ENCODE measurements around the gene LDAF1. TPM values are rescaled to one million over a fixed set of nuclear protein-coding genes. Genes with fewer than 3 reads are reported as not detected.
"Not testable (repeated sequence)": the region's sequence is repeated elsewhere in the genome, so short reads cannot be mapped to it uniquely, and the experiment has no call there.

LDAF1 gene
- polyA plus RNA-seq, 4 donors, result 22.8 to 25.9 (median 25.3) TPM

DNA sequence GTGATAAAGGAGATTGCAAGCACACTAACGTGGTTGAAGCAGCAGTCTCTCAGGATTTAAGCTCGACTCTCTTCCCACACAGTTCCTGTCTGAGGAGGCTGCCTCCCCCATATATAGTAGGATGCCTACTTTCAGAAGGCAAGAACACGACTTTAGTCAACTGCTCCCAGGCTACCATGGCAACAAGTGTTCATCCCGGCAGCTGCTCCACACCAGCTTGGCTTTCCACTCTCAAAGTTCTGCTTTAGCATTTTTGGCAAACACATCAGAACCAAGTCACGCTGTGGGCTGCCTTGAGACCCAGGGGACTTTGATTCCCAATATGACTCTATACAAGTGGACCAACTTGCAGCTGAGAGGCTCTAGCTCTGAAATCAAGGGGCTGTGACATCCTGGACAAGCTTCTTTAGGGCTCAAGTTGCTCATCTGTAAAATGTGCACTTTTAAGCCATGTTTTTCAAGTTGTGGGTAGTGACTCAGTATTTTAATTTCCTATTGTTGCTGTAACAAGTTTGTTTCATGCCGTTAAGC, 36.4 kb downstream of the LDAF1 start:
- no peak for DNase-seq (ENCODE audit: low read depth in 4 of 4, low spot score in 2 of 4)

DNA sequence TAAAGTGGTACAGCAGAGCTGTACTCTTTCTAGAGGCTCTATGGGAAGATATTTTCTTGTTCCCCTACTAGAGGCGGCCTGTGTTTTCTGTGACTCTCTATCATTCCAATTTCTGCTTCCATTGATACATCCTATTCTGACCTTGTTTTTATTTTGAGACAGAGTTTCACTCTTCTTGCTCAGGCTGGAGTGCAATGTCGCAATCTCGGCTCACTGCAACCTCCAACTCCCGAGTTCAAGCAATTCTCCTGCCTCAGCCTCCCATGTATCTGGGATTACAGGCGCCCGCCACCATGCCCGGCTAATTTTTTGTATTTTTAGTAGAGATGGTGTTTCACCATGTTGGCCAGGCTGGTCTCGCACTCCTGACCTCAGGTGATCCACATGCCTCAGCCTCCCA, 36.9 kb downstream of the LDAF1 start:
- not testable (repeated sequence) for DNase-seq (ENCODE audit: low read depth in 4 of 4, low spot score in 2 of 4)

DNA sequence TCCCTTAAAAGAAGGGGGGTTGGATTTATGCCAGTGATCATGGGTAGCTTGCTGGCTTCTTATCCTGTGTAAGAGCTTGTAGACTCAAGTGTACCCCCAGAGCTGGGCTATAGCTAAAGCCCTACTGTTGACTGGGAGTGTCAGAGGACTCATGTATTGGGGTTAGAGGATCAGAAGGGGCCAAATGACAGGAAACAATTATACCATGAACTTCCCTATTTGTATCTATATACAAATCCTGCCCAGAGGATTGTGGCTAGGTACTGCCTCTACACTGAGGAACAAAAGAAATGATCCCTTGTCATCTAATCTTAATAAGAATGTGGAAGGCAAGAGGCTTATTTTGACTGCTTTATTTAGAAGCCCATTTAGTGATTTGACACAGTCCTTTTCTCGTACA, 38.6 kb downstream of the LDAF1 start:
- DNase-seq (ENCODE audit: low read depth in 4 of 4, low spot score in 2 of 4), result no peak

DNA sequence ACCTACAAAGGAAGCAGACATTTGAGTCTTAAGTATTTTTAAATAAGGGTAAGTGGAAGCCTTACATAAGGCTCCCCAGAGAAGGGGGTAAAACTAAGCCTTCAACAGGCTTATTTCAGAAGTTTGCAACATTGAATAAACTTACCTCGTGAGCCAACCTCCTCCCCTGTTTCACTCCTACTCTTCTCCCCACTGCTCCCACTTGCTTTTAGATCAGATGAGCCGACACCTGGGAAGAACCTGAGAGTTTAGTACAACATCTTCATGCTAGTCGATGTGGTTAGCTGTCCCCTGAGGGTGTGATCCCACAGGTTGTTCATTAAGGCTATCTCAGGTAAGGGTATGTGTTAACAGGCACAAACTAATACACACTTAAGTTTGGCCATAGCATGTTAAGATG, 39.1 kb downstream of the LDAF1 start:
- no peak for DNase-seq (ENCODE audit: low read depth in 4 of 4, low spot score in 2 of 4)

- DNase-seq (ENCODE audit: low read depth in 4 of 4, low spot score in 2 of 4), result no peak
Measured at GRCh38 chr16:21199607-21200218, 41.2 kb downstream of the LDAF1 start.

DNA sequence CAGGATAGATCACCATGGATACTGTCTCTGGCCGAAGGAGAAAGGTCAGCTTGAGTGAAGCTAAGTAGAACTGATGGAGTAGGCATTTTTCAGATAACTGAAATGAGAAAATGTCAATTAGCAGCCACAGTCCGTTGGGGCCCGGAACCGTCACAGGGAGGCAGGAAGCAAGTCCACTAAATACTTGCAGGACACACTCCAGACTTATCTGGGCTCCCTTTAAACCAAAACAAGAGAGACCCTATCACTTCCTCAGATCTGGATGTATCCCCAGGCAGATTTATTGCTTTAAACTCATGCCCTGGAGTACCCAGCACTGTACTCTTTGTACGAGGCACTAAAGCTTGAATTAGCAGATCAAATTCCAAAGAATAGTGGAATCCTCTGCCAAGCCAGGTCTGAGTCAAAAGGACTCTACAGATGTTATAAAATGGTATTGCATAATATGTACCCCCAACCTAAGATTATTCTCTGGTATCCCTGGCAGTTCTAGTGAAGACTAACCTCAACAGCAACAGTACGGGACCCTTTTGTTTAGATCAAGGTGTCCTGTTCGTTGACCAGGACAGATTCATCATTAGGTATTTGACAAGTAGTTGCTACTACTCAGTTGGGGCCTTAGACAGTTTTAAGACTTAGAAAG, 44.8 kb downstream of the LDAF1 start:
- peak in 2 of 4 donors; percentile 18 to 21 for DNase-seq (ENCODE audit: low read depth in 4 of 4, low spot score in 2 of 4)

- DNase-seq (ENCODE audit: low read depth in 4 of 4, low spot score in 2 of 4), result no peak
Measured at GRCh38 chr16:21205303-21205702, 46.8 kb downstream of the LDAF1 start.

DNA sequence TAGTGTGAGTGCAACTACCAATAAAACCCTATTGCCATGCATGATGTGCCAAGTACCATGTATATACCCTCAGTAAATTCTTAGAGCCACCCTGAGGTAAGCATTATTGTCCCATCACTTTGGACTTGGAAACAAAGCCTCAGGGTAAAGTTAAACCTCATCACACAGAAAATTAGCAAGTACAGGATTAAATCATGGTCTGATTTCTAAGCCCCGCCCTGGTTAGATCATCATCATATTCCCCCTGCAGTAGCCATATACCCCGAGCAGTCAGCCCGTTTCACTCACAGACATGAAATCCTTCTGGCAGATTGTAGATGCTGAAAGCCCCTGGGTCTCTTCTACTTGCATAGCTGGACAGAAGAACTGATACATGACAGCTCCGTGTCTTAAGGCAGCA, 48.1 kb downstream of the LDAF1 start:
- no peak for DNase-seq (ENCODE audit: low read depth in 4 of 4, low spot score in 2 of 4)

- no peak for DNase-seq (ENCODE audit: low read depth in 4 of 4, low spot score in 2 of 4)
Measured at GRCh38 chr16:21208446-21209230, 50.2 kb downstream of the LDAF1 start.

- DNase-seq (ENCODE audit: low read depth in 4 of 4, low spot score in 2 of 4), result no peak
Measured at GRCh38 chr16:21211486-21211885, 53.0 kb downstream of the LDAF1 start, which contains the start of gene ZP2. Gene ZP2 (minus strand): TSS chr16:21211574. CDS start chr16:21211547, 27 bp downstream.

DNA sequence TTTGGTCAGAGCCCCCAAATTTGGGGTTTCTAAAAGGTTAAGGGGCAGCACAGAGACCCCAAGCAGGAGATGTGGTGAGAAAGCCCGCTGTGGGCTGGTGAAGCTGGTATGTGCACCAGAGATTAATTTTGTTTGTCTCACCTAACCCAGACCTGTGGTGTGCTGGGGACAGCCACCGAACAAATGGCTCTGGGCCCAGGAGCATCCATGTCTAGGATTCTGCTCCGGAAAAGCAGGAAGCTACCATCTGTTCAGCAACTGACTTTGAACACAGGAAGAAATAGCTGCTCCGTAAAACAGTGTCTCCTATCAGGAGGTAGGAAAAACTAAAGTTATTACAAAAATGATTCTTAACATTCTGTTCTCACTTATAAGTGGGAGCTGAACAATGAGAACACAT, 55.6 kb downstream of the LDAF1 start:
- no peak for DNase-seq (ENCODE audit: low read depth in 4 of 4, low spot score in 2 of 4)

- no peak for DNase-seq (ENCODE audit: low read depth in 4 of 4, low spot score in 2 of 4)
Measured at GRCh38 chr16:21217121-21217520, 58.6 kb downstream of the LDAF1 start.

GRCh38 chr16:21218153-21218552, 59.7 kb downstream of the LDAF1 start:
- DNase-seq (ENCODE audit: low read depth in 4 of 4, low spot score in 2 of 4), result no peak

DNA sequence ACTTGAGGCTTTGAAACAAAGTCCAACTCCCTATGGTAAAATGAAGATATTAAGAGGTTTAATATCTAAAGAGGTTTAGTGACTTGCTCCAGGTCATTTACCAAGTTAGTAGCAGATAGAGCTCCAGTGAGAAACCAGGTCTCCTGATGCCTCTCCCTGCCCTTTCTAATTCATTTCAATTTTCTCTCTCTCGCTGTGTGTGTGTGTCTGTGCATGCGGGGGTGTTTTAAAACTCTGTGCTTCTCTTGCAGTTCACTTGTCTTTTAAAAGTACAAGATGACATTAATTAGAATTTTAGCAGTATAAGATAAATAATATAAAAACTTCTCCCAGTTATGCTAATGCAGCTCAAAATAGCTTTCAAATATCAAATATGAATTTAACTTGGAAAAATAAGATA, 61.1 kb downstream of the LDAF1 start:
- no peak for DNase-seq (ENCODE audit: low read depth in 4 of 4, low spot score in 2 of 4)

DNA sequence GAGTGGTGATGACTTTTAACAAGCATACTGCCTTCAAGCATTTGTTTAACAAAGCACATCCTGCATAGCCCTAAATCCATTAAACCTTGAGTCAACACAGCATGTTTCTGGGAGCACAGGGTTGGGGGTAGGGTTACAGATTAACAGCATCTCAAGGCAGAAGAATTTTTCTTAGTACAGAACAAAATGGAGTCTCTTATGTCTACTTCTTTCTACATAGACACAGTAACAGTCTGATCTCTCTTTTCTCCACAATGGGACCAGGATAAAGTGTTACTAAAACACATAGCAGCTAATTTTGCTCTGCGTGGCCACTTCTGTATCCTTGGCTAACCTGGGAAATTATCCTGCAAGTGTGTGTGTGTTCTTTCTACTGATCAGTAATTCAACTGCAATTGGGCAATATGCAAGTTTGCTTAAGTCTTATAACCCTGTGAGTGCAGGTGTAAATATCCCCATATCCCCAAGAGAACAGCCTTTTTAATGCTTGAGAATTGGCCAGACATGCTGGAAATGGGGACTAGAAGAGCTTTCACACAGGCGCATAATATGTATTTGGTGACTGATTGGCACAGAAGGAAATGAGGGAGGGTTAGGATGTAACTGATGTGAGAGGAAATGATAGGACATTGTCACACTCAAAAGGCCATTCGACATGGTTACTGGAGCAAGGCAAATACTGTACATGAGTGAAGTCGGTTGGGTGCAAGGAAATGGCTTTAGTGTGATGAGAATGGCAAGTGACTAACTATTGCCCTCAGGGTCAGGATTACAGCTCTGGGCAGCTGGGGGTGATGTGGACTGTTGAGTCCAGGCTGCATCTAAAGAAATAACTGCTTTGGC, 64.2 kb downstream of the LDAF1 start:
- DNase-seq (ENCODE audit: low read depth in 4 of 4, low spot score in 2 of 4), result no peak

- DNase-seq (ENCODE audit: low read depth in 4 of 4, low spot score in 2 of 4), result no peak
Measured at GRCh38 chr16:21223787-21224186, 65.3 kb downstream of the LDAF1 start.

GRCh38 chr16:21224800-21225199, 66.3 kb downstream of the LDAF1 start:
- DNase-seq (ENCODE audit: low read depth in 4 of 4, low spot score in 2 of 4), result no peak

GRCh38 chr16:21226749-21227148, 68.3 kb downstream of the LDAF1 start:
- DNase-seq (ENCODE audit: low read depth in 4 of 4, low spot score in 2 of 4), result no peak

DNA sequence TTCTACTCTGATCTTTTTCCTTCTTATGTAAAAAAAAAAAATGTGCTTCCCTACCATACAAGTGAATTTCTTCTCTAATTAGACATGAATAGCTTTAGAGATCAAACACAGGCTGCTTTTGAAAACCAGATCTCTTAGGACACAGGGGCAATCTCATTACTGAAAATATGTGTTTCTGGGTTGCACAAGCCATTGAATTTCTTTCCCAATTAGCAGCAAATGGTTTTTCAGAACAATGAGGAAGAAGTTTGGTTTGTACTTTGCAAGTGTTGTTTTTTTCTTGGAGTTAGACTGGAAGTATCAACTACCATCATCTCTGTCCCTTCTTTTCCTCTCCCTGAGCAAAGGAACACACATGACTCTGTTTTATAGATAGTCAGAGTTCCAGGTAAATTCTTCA, 69.4 kb downstream of the LDAF1 start:
- DNase-seq (ENCODE audit: low read depth in 4 of 4, low spot score in 2 of 4), result no peak

DNA sequence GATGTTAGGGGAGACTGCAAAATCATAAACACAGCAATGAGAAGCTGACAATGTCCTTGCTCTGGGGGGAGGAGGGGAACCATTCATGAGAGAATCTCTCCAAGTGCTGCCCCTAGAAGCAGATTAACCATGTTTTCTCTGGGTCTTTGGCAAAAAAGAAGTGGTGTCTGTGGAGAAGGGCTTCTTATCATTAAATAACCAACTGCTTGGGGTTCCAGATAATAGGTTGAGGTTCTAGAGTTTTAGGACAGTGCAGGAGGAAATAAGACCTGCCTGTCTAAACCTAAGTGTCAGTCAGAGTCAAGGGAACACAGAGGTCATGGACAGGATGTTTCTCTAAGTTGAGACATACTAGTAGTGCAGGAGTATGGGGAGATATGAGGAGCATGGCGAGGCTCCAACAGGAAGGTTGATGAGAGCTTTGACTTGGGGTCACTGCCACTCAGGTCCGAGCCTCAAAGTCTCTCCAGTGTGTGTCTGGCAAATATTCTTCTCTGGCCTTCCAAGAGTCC, 69.9 kb downstream of the LDAF1 start:
- no peak for DNase-seq (ENCODE audit: low read depth in 4 of 4, low spot score in 2 of 4)

Data from left renal cortex interstitium (tissue), 4 donors.